GM21786 (cell line): Measurements from ENCODE around the gene CTPS2.

ENCODE experiments used
- ATAC-seq: cut with Tn5 transposase; IDR thresholded peaks from one replicate; pipeline ENCODE4 v1.9.1; 2021; ENCODE audit not compliant: unreplicated experiment

The CTPS2 gene

DNA sequence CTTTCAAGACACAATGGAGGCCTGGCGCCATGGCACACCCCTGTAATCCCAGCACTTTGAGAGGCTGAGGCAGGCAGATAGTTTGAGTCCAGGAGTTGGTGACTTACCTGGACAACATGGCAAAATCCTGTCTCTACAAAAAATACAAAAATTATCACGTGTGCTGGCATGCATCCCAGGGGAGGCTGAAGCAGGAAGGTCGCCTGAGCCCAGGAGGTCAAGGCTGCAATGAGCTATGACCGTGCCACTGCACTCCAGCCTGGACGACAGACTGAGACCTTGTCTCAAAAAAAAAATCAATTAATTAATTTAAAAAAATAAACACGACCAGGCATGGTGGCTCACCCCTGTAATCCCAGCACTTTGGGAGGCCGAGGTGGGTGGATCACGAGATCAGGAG is 2.0 kb upstream of the CTPS2 start:
- ATAC-seq = no peak

DNA sequence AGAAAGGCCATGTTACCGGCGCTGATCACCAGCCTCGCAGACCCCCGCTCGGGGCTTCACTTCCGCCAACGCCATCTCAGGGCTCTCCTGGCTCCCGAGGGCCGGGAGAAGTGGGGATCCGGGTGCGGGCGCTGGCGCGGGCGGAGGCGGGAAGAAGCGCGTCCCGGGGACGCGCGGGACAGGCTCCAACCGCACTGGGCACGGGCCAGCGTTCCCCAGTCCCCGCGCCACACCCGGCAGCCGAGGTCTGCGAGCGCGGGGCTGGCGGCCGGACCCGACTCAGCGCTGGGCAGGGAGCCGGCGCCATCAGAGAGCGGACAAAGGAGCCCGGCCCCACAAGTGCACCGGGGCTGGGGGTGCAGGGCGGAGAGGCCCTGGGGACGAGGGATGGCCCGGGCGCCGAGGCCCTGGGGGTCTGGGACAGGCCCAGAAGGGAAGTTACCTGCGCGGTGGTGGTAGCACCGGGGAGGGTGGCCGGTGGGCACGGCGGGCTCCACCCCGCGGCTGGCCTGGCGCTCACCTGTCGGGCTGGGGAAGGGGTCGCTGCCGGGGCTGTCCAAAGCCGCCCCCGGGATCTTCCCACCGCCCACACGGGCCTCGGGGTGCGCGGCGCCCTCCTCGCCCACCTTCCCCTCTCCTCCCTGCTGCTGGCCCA is 449 bp downstream of the CTPS2 start:
- peak; percentile 26 for ATAC-seq

DNA sequence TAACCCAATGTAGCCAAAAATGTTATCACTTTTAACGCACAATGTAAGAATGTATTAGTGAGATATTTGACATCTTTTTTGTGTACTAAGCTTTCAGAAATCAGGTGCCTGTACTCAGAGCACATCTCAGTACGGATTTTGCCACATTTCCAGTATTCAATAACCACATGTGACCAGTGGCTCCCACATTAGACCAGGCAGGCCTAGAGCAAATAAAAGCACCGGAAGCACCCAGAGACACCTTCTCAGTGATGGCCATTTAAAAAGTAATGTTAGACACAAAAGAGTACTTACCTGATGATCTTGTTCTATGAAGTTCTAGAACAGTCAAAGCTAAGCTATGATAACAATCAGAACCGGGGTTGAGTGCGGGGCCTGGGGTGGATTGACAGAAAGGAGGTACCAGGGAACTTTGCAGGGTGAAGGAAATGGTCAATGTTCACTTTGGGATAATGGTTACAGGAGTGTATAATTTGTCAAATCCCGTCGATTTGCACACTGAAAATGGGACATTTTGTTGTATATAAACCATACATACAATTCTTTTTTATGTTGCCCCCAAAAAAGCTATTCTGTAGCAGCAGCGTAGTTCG is 1.2 kb downstream of the CTPS2 start:
- ATAC-seq = no peak

DNA sequence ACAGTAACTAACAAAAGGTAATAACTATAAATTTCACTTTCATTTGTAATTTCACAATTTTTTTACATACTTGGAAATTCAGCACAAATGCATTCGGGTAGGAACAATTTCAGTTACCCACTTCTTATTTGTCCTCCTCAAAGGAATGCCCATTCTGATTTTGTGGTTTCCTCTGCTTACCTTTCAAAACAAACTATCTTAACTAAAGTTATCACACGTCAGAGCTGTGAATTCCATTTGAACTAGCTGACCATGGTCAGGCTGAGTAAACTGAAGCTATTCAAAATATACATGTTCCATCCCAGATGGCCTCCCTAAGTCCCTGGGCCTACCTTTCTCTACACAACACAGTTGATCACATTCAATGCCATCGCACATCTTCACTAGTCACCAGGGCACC is 4.5 kb downstream of the CTPS2 start:
- no peak for ATAC-seq

DNA sequence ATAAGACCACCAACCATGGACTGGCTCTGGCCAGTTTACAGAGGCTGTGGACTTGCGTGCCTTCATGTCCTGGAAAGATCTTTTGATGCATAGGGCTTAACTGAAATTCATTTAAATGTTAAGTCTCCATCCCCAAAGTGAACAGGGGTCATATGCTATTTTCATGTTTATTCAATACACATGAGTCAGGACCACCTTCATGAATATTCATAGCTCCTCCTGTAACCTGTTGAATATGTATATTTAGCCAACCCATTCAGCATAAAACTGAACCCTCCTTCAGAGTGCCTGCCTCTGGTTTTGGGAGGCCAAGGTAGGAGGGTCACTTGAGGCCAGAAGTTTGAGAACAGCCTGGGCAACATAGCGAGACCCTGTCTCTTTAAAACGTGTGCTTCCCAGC is 7.1 kb downstream of the CTPS2 start:
- no peak for ATAC-seq

DNA sequence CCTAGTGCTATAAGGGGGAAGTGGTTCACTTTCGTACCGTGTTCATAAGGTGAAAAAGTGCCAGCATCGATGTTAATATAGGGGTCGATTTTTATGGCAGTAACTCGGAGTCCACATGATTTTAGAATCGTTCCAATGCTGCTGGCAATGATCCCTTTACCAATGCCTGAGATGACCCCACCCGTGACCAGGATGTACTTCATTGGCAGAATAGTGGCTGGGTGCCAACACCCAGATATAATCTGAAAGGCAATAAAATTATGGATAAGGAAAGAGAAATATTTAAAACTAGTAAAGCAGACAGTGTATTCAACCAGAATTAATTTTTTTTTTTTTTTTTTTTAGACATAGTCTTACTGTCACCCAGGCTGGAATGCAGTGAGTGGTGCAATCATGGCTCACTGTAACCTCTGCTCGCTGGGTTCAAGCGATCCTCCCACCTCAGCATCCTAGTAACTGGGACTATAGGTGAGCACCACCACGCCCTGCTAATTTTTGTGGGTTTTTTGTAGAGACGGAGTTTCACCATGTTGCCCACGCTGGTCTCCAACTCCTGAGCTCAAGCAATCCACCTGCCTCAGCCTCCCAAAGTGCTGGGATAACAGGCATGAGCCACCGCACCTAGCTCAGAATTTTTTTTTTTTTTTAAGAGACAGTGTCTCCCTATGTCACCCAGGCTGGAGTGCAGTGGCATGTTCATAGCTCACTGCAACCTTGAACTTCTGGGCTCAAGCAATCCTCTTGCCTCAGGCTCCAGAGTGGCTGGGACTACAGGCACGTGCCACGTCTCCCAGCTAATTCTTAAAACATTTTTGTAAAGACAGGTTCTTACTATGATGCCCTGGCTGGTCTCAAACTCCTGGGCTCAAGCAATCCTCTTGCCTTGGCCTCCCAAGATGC is 9.5 kb downstream of the CTPS2 start:
- ATAC-seq = no peak

DNA sequence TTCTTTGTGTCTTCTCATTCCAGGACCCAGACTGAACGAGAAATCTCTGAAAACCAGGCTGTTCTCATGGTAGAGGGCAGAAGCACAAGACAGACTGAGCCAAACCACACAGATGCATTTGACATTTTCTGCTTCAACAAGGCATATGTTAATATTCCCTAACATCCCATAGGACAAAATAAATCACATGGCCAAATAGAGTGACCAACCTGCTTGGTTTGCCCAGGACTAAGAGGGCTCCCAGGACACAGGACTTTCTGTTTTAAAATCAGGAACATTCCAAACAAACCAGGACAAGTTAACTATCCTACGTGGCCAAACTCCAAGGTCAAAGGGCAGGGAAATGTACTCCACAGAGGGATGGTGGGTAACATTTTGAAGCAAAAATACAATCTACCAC is 11.7 kb downstream of the CTPS2 start:
- no peak for ATAC-seq

DNA sequence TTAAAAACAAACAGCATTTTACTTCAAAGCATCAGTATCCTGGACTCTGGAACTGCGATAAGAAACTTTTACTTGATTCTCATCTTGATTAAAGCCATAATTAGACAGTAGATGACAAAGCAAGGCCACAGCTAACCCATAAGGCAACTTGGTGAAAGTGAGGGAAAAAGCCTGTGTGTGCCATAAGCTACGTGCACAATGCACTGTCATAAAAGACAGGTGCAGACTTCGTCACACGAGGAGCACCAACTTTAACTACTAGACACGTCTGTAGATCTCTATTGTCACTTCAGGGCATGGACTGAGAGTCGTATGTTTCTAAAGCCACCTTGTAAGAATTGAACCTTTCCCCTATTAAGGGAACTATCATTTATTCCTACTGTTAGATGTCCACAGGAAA is 13.1 kb downstream of the CTPS2 start:
- ATAC-seq = no peak

DNA sequence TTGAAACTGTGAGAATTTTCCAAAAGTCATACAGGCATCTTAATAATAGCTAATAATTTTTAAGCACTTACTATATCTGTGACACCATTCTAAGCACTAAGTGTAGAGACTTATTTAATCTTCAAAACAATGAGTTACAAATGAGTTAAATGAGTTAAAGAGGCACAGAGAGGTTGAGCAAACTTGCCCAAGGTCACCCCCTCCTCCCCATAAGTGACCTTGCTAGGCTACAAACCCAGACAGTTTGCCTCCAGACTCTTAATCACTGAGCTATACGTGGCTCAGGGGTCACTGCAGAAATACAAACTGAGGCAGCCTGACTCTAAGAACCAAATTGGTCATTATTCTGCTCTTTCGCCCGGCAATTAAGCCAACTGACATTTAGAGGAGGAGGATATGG is 15.5 kb downstream of the CTPS2 start:
- ATAC-seq = no peak

DNA sequence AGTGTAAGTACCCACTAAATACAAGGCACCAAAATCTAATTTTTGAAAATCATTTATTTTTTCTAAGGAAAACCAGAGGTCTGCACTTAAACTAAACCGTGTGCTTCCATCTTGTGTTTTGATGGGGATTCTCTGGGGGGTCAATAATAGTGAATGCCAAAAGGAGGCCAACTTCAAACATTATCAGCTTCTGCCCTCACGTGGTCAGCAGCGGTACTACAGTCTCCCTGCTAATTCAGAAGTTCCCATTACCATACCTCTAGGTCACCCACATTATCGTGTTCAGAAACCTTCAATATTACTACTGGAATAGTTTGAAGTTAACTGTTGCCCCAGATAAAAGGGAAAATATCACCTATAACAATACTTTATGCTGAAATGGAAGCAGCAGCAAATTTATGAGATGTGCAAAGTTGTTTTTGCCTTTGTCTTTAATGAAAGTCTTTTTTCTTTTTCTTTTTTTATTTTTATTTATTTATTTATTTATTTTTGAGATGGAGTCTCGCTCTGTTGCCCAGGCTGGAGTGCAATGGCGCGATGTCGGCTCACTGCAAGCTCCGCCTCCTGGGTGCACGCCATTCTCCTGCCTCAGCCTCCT is 17.3 kb downstream of the CTPS2 start:
- ATAC-seq = peak; percentile 89

DNA sequence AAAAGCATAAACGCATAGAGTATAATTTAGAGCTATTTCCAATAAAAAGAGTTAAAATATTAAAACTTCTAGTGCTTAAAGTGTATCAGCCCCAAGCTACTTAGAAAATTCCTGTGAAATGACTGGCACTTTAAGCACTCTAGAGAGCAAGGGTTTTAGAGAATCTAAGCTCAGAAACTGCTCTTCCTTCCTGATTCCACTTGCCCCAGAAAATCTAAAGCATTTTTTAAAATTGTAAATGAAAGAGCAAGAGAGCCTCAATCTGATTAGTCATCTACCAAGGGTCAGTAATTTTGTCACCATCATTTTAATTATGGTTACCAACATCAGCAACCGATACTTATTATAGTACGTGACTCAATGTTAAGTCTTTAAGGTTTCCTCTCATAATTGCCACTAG is 25.0 kb downstream of the CTPS2 start:
- no peak for ATAC-seq

DNA sequence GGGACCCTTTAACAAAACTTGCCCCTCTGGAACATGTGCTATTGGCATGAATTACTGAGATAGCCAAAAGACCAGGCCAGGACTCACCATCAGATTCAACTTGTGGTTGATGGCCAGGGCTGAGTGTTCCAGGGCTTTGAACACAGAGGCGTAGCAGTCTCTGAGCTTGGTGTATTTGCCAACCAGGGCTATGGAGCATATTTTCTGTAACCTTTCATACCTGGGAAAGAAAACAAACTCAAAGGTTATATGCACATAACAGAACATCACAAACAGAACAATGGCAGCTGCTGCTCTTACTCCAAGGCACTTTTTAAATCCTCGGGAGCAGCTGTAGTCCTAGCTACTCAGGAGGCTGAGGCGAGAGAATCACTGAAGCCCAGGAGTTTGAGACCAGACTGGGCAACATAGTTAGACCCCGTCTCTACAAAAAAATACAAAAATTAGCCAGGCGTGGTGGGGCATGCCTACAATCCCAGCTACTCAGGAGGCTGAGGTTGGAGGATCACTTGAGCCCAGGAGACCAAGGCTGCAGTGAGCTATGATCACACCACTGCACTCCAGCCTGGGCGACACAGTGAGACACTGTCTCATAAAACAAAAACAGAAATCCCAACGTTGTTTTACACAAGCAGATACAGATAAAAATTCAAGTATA is 29.3 kb downstream of the CTPS2 start:
- ATAC-seq = no peak

DNA sequence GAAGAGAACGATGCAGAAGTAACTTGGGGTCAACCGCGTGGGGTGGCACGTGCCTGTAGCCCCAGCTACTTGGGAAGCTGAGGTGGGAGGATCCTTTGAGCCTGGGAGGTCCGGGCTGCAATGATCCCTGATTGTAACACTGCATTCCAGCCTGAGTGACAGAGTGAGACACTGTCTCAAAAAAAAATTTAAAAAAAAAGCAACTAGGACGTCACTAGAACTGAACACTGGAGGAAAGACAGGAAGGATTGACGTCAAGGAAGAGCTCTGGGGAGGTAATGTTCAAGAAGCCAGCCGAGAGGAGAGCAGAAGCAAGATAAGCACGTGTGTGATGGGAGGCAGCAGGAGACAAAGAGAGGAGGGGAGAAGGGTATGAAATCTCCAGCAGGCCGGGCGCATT is 33.8 kb downstream of the CTPS2 start:
- no peak for ATAC-seq

DNA sequence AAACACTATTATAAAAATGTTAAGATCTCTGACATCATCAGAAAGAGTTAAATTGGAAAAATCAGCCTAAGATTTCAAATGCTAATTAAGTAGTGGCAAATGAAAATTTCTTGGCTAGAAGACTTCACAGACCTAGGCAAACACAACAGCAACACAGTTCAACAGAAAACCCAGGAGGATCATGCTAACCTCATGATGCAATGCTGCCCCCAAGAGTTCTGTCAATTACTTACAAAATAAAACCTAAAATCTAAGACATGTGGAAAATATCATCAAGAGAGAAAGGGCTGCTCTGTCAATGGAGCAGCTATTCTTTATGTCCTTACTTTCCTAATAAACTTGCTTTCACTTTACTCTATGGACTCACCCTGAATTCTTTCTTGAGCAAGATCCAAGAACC is 41.5 kb downstream of the CTPS2 start:
- no peak for ATAC-seq

DNA sequence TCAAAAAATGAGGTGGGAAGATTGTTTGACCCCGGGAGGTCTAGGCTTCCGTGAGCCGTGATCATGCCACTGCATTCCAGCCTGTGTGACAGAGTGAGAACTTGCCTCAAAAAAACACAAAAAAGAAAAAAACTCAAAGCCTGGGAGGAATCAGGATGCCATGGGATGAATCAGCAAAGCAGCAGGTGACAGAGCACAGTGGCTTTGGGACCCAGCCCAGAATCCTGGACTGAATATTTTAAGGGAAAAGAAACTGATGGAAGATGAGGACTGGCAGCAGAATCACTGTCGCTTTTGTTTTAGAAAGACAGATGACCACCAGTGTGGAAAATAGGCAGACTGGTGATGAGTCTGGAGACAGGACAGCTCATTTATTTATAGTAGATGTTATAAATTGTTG is 45.9 kb downstream of the CTPS2 start:
- ATAC-seq = no peak

DNA sequence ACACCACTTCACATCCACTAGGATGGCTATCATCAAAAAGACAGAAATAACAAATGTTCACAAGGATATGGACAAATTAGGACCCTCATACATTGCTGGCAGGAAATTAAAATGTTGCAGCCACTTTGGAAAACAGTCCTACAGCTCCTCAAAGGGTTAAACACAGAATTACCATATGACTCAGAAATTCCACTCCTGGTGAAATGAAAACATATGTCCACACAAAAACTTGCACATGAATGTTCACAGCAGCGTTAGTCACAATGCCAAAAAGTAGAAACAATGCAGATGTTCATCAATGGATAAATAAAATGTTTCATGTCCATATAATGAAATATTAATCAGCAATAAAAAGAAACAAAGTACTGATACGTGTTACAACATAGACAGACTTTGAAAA is 47.4 kb downstream of the CTPS2 start:
- ATAC-seq = no peak

DNA sequence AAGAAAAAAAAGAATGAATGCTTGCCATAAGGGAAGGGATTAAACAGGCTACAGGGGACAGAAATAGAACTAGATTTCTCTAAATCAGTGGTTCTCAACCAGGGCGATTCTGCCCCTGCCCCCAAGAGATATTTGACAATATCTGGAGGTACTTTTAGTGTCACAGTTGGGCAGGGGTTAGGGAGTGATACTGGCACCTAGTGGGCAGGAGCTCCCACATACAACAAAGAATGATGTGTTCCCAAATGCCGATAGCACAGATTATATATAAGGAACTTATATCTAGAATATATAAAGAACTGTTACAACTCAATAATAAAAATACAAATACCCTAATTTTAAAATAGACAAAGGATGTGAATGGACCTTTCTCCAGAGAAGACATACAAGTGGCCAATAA is 47.8 kb downstream of the CTPS2 start:
- ATAC-seq = no peak

DNA sequence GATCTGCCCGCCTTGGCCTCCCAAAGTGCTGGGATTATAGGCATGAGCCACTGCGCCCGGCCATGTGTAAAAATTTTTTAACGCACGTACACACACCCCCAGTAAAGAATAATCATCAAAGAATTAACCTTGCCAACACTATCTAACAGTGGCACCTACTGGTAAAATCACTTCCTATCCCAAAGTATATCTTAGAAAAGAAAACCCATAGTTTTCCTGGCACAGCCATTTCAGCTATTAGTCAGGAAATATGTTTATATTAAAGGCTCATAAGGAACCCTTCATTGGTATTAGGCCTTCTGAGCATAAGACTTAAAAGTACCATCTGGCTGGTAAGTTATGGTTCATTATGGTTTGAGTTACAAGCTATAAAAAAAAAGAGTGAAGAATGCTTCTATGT is 48.4 kb downstream of the CTPS2 start:
- no peak for ATAC-seq

DNA sequence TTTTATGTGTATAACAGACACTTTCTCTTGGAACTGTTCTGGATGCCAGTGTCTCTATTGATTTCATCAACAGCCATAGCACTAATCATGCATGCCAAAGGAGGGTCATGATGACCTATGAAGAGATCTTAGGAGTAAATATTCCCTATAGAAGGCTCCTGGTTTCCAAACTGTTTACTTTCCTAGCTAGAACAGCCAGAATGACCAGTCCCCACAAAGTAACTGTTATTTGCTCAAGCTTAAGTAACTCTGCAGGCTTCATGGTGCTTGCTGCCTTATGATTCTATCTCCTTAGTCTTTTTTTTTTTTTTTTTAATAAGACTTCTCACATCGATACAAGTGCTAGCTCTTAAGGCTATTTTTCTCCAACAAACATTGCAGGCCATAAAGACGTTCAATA is 50.1 kb downstream of the CTPS2 start:
- no peak for ATAC-seq

DNA sequence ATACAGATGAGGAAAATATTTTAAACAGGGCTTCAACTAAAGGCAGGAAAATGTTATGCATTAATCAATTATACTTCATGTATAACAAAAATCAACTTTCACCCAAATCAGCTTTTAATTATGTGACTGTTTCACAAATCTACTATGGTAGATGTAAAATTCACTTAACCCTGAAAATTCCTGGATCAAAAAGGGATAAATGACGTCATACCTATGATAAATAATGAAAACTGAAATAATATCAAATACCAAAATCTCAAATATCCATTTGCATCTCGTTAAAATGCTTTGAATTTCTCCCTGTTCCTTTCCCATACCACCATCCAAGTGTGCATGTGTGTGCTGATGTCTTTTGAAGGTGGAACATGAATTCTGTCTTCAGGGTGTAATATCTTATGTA is 51.0 kb downstream of the CTPS2 start:
- no peak for ATAC-seq

DNA sequence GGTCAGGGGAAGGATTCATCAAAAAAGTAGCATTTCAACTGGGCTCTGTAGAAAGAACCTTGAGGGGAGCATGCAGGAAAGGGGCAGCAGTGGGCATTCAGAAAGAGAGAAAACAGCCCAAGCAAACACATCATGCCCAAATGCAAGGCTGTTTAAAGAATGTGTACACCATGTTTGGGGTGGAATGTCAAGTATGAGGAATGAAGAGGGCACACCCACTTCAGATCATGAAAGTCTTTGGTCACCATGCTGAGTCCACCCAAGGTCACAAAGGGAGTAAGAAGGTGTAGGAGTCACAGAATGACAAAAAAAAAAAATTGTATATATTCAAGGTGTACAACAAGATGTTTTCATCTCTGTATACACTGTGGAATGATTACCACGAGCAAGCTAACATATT is 53.1 kb downstream of the CTPS2 start:
- ATAC-seq = no peak
